Right lobe of liver (tissue), 4 donors: ENCODE measurements around the gene NUP153.

Experiments used
- POLR2A ChIP-seq: fragments of 450-650 bp; IDR thresholded peaks from one replicate; pipeline ENCODE4 v1.6.1; 2017; ENCODE audit warnings: antibody characterized with exemption, mild to moderate bottlenecking
- TF ChIP-seq, protein P1 (sequence below), 4 donors: fragments of 200-600 bp in 3 of 4; fragments of 450-650 bp in 1 of 4; IDR thresholded peaks; one replicate each; pipeline versions ENCODE4 v1.5.1 to v1.8.0; 2016 to 2022; ENCODE audit warnings: antibody characterized with exemption in 4 of 4, mild to moderate bottlenecking in 2 of 4
- donor health status: DM: no; HTN: no; CAD: no.
- donor health status: DM: no; HTN: no; CAD: no.
- donor health status: DM: no; HTN: yes; CAD: no.

- TF ChIP-seq, protein P1, sequence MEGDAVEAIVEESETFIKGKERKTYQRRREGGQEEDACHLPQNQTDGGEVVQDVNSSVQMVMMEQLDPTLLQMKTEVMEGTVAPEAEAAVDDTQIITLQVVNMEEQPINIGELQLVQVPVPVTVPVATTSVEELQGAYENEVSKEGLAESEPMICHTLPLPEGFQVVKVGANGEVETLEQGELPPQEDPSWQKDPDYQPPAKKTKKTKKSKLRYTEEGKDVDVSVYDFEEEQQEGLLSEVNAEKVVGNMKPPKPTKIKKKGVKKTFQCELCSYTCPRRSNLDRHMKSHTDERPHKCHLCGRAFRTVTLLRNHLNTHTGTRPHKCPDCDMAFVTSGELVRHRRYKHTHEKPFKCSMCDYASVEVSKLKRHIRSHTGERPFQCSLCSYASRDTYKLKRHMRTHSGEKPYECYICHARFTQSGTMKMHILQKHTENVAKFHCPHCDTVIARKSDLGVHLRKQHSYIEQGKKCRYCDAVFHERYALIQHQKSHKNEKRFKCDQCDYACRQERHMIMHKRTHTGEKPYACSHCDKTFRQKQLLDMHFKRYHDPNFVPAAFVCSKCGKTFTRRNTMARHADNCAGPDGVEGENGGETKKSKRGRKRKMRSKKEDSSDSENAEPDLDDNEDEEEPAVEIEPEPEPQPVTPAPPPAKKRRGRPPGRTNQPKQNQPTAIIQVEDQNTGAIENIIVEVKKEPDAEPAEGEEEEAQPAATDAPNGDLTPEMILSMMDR (IDR thresholded peaks at IDR 0.05): no peak
- no peak for TF ChIP-seq POLR2A
Measured at GRCh38 chr6:17593246-17593645, 113.5 kb downstream of the NUP153 start.
